Body of pancreas (tissue), 4 donors: ENCODE data around the gene TSPAN15. TPM values are rescaled to one million over a fixed set of nuclear protein-coding genes. Genes with fewer than 3 reads are reported as not detected.

Experiments used
- ATAC-seq: fragments of 150-250 bp; one replicate; pipeline ENCODE4 v1.9.1; 2016
- DNase-seq, 4 donors: peaks; one replicate each; pipeline ENCODE4 v3.0.0-alpha.2; 2019
- H3K27ac ChIP-seq, 4 donors: fragments of 200-600 bp; sonication (generic); 1 replicate in 3 of 4; 2 replicates in 1 of 4; pipeline versions ENCODE4 v1.5.1 to v1.6.1; 2016 to 2019; ENCODE audit warnings: mild to moderate bottlenecking in 1 of 4, mixed read lengths in 1 of 4, moderate library complexity in 1 of 4
- H3K27me3 ChIP-seq, 2 donors: fragments of 200-600 bp; sonication (generic); one replicate each; pipeline ENCODE4 v1.6.0; 2016; ENCODE audit warnings: mild to moderate bottlenecking in 1 of 2
- H3K36me3 ChIP-seq, 2 donors: fragments of 200-600 bp; sonication (generic); replicated peaks in 1 of 2; 2 replicates each; pipeline ENCODE4 v1.5.1; 2016; ENCODE audit warnings: low read depth in 2 of 2; ENCODE audit not compliant: insufficient read depth in 1 of 2
- H3K4me1 ChIP-seq: fragments of 200-600 bp; sonication (generic); one replicate; pipeline ENCODE4 v1.6.0; 2016
- H3K4me3 ChIP-seq, 2 donors: fragments of 200-600 bp; sonication (generic); 1 replicate in 1 of 2; 2 replicates in 1 of 2; pipeline ENCODE4 v1.5.1; 2016 to 2019
- H3K9me3 ChIP-seq, 3 donors: fragments of 200-600 bp; sonication (generic); 1 replicate in 2 of 3; 2 replicates in 1 of 3; pipeline ENCODE4 v1.5.1; 2016
- POLR2A ChIP-seq, 3 donors: fragments of 450-650 bp; IDR thresholded peaks; one replicate each; pipeline ENCODE4 v1.6.1; 2016; ENCODE audit warnings: antibody characterized with exemption in 3 of 3, mild to moderate bottlenecking in 2 of 3
- WGBS, 2 donors: methylation state at CpG; one replicate each; pipeline ENCODE4 v1.1.5; 2017; 5-methylcytosine and 5-hydroxymethylcytosine counted together
- intact Hi-C: fragments of 100-400 bp; cut with DNase I; formaldehyde crosslinking; loops from one replicate; pipeline ENCODE4 v1.15.1; 2023
- total RNA-seq, 2 donors: library from RNA; depleted of rRNA; stranded (reverse); fragments of >200 nt; gene quantifications; one replicate each; pipeline ENCODE4 v1.1.0, GENCODE V29; 2016
- TF ChIP-seq, protein P1 (sequence below), 7 experiments: fragments of 450-650 bp in 4 of 7; fragments of 200-600 bp in 3 of 7; sonication (generic) in 3 of 7; IDR thresholded peaks; one replicate each; pipeline ENCODE4 v1.5.1; 2016 to 2019; ENCODE audit warnings: antibody characterized with exemption in 7 of 7

Gene TSPAN15
- total RNA-seq, 2 donors from 2014 or later, result 20.0 to 32.0 TPM

DNA sequence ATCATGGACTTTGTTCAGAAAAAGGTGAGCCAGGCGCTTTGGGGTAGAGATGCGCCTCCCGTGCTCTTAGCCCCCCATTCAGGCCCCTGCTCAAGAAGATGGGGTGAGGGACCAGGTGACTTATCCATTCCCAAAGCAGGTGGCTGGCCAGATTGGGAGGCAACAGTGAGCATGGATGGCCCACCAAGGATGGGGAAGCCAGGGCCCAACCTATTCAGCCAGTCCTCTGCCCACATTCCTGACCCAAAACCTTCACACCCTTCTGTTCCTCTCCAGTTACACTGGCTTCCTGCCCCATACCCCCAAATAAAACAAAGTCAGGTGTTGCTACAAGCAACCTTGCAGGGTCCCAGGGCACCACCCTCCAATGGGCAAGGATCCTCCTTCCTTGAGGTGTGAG lies 44.4 kb downstream of the TSPAN15 start:
- DNase-seq, result no peak
- Histone ChIP-seq H3K4me3 (no peak overlapping the region), H3K27ac (no peak overlapping the region), H3K9me3 (no peaks in the 10 kb centered on the region), H3K36me3 (no peaks in the 10 kb centered on the region), H3K27me3 (no peaks in the 10 kb centered on the region), H3K4me1 (no peaks in the 10 kb centered on the region)
- no peak for ATAC-seq
- intact Hi-C loops, result no loop called here
- 95 to 96% methylated on average over 3 of the region's 3 CpGs for WGBS, 2 donors
- TF ChIP-seq, protein P1, sequence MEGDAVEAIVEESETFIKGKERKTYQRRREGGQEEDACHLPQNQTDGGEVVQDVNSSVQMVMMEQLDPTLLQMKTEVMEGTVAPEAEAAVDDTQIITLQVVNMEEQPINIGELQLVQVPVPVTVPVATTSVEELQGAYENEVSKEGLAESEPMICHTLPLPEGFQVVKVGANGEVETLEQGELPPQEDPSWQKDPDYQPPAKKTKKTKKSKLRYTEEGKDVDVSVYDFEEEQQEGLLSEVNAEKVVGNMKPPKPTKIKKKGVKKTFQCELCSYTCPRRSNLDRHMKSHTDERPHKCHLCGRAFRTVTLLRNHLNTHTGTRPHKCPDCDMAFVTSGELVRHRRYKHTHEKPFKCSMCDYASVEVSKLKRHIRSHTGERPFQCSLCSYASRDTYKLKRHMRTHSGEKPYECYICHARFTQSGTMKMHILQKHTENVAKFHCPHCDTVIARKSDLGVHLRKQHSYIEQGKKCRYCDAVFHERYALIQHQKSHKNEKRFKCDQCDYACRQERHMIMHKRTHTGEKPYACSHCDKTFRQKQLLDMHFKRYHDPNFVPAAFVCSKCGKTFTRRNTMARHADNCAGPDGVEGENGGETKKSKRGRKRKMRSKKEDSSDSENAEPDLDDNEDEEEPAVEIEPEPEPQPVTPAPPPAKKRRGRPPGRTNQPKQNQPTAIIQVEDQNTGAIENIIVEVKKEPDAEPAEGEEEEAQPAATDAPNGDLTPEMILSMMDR (IDR thresholded peaks at IDR 0.05), result no peak
- TF ChIP-seq POLR2A (IDR thresholded peaks at IDR 0.05), result no peak

DNA sequence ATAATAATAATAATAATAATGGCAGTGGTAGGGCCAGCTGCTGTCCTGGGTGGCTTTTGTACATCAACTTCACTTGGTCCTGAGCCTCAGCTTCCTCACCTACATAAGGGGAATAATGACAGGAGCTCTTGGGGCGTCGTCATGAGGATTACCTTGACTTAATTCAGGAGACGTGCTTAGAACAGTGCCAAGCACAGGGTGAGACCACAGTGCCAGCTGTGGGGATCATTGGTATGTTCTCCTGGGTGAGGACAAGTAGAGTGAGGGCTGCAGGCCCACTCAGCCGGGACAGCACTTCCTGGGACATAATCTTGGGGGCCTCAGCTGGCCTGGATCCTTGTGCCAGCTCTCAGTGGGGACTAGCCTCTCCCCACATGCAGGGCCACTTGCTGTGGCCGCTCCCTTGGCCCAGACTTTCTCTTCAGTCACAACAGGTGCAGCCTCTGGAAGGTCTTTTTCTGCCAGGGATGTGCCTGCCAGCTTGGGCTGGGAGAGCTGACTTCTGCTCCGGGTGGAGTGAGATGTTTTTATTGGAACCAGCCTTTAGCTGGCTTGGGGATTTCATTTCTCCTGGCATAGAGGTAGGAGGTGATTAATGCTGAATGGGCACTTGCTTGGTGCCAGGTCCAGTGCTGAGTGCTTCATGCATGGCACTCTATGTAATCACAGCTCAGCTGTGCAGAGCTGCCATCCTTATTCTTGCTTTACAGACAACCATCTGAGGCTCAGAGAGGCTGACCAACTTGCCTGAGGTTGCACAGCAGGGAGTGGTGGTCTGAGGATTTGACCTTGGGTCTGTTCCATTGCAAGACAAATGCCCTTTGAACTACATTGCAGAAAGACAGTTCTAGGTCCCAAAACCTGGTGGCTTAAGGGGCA lies 45.3 kb downstream of the TSPAN15 start:
- Histone ChIP-seq H3K27ac (peak overlapping the region in 1 of 4 donors; percentile 54), H3K27me3 (no peaks in the 10 kb centered on the region), H3K4me3 (no peak overlapping the region), H3K36me3 (no peaks in the 10 kb centered on the region), H3K9me3 (no peaks in the 10 kb centered on the region), H3K4me1 (no peaks in the 10 kb centered on the region)
- intact Hi-C loops, result no loop called here
- ATAC-seq, result no peak
- TF ChIP-seq, protein P1 (IDR thresholded peaks at IDR 0.05), result no peak
- no peak for TF ChIP-seq POLR2A (IDR thresholded peaks at IDR 0.05)
- 75 to 77% methylated on average over 4 to 6 of the region's 6 CpGs for WGBS, 2 donors
- DNase-seq, result no peak

DNA sequence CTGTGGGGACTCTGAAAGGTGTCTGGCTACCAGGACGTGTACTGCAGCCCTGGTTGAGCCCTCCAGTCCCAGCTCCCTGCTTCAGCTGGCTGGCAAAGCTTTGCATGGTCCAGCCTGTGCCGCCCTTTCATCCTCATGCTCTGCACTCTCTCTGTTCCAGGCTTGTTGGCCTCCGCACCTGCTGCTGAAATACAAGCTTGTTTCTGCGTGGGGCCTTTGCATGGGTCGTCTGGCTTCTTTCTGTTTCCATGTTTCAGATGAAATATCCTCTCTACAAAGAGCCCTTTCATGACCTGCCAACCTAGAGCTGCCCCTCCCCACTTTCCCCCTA lies 45.9 kb downstream of the TSPAN15 start:
- WGBS, 2 donors, result 74% methylated on average over 5 of the region's 5 CpGs
- H3K4me1 ChIP-seq, result no peaks in the 10 kb centered on the region
- TF ChIP-seq, protein P1 (IDR thresholded peaks at IDR 0.05), result no peak
- TF ChIP-seq POLR2A (IDR thresholded peaks at IDR 0.05), result no peak
- H3K4me3 ChIP-seq, result no peak overlapping the region
- H3K9me3 ChIP-seq, result no peaks in the 10 kb centered on the region
- H3K27ac ChIP-seq, result peak overlapping the region in 1 of 4 donors; percentile 54
- intact Hi-C loops, result no loop called here
- ATAC-seq (no peak), DNase-seq (no peak)
- H3K36me3 ChIP-seq, result no peaks in the 10 kb centered on the region
- H3K27me3 ChIP-seq, result no peaks in the 10 kb centered on the region

DNA sequence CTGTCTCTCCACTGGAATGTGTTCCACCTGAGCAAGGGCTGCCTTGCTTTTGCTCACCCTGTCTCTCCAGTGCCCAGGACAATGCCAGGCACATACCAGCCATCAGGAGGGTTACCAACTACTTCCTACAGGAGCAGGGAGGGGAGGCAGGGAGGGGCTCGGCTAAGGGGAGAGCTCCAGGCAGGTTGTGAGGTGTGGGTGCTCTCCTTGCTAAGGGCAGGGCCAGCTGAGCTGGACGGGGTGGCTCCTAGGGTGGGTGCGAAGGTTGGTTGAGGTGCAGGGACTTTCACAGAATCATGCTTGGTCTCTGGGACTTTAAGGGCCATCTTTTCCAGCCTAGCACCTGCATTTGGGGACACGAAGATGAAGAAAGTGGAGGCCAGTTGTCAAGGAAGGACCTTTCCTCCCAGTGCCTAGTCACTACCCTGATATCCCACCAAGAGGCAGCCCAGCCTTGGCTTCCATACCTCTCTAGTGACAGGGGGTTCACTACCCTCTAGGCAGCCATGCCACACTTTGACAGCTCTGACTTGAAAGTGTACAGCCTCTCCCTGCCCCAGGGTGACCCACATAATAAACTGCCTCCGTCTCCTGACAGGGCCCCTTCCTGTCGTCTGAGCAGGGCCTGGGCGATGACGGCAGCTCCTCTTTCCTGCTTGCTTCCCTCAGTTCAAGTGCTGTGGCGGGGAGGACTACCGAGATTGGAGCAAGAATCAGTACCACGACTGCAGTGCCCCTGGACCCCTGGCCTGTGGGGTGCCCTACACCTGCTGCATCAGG lies 46.5 kb downstream of the TSPAN15 start:
- H3K4me3 ChIP-seq, result no peak overlapping the region
- intact Hi-C loops, result no loop called here
- H3K36me3 ChIP-seq, result no peaks in the 10 kb centered on the region
- no peaks in the 10 kb centered on the region for H3K9me3 ChIP-seq
- H3K4me1 ChIP-seq, result no peaks in the 10 kb centered on the region
- no peaks in the 10 kb centered on the region for H3K27me3 ChIP-seq
- peak; percentile 21 for ATAC-seq
- peak overlapping the region in 1 of 4 donors; percentile 54 for H3K27ac ChIP-seq
- DNase-seq, result peak in 1 of 4 donors; percentile 6
- TF ChIP-seq, protein P1 (IDR thresholded peaks at IDR 0.05), result no peak
- WGBS, 2 donors, result 65 to 83% methylated on average over 9 to 11 of the region's 11 CpGs
